NCI-H2029 (cell line): ENCODE results near the gene EGLN3.
"Not testable (repeated sequence)": the region's sequence is repeated elsewhere in the genome, so short reads cannot be mapped to it uniquely, and the experiment has no call there.

Source experiments
- DNase-seq: peaks from one replicate; lab custom pipeline; 2025; lab: John Stamatoyannopoulos, UW

EGLN3 gene

DNA sequence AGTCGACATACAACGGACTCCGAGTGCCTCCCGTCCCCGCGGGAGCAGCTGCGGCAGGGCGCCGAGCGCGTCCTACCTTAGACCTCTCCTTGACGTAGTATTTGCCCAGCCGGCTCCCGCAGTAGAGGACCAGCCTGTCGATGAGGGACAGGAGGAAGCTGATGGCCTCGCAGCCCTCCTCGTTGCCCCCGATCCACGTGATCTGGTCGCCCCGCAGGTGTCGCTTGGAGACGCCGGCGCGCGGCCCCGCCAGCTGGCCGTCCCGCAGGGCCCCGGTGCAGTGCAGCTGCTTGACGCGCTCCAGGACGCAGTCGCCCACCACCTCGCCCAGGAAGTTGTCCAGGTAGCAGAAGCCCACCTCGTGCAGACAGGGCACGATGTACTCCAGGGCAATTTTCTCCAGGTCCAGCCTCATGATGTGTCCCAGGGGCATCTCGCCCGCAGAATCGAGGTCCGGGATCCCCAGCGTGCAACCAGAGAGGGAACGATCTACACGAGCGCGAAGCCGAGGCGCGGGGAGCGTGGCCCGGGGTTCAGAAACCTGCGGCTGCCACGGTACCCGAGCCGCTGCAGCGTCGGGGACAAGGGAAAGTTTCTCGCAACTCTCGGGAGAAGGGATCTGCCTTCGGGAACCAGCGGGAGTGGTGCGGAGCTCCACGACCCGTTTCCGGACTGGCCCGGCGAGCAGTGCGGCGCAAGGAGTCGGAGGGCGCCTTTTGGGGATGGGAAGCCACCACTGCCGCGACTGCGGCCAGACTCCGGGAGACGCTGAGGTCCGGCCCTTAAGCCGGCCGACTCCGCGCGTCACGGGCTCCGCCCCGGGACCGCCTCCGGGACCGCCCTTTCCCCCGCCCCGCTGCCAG lies at the start of gene EGLN3:
EGLN3 (minus strand) TSS at position 755 of the 863 bp plus-strand sequence; CDS start at position 433, 322 bp downstream.
- peak; percentile 100 for DNase-seq

GRCh38 chr14:34000396-34000795 lies 49.5 kb upstream of the EGLN3 start:
- no peak for DNase-seq

DNA sequence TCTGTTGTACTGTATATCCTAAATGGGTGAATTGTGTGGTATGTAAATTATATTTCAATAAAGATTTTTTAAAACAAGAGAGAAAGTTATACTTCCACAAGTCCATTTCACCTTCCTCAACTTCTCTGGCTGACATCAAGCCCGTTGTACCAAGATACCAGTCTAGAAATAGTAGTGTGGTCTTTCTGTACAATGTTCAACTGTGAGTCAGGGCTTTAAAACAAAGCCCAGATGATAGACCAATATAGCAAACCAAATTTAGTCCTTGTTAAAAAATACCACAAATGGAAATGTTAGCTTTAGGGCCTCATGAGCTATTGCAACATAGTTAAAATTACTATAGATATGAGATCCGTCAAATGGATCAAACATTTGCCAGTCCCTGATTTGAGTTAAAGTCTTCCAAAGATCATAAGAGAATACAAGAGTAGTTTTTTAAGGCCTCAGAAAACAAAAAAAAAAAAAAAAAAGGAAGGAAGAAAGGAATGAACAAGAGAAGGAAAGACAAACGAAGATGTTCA lies 49.0 kb upstream of the EGLN3 start:
- no peak for DNase-seq

GRCh38 chr14:33997611-33998010 lies 46.7 kb upstream of the EGLN3 start:
- DNase-seq: no peak

DNA sequence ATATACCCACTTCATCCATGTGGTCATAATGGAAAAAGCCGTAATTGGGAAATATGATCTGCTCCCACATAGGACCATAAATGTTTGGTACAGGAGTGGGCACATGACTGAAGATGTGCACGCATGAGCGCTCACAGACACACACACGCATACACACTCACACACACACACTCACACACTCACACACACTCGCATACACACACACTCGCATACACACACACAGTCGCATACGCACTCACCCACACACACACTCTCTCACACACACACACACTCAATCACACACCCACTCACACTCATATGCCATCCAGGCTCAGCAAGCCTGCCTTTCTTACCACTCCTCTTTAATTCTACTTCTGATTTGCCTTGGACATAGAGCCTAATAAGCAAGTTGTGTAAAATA lies 45.6 kb upstream of the EGLN3 start:
- DNase-seq: peak; percentile 100

- DNase-seq: no peak
Observed at GRCh38 chr14:33993246-33993645, 42.4 kb upstream of the EGLN3 start.

DNA sequence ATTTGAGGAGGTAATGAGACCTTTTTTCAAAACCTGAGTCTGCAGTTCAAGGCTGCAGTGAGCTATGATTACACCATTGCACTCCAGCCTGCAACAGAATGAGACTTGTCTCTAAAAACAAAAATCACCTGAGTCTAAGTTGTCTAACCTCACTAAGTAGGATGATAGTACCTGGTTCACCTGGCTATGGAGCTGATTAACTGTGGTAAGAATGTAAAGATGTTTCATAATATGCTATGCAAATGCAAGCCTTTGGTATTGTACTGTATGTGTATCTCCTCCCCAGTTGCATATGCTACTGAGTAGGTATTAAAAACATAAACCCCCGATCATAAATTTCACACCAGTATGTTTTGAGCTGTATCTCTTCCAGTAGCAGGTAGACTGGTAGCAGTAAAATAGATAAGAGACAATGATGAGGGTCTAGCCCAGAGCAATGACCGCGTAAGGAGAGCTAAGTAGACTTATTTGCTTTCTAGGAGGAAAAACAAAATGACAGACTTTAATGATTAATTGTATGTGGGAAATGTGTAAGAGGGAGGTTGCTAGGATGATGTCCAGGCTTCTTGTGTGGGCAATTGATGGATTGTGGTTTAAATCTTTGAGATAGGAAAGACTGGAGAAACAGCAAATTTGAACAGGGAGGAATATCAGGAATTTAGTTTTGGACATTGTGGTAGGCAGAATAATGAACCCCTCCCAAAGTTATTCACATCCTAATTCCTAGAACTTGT lies 41.6 kb upstream of the EGLN3 start:
- DNase-seq: no peak

DNA sequence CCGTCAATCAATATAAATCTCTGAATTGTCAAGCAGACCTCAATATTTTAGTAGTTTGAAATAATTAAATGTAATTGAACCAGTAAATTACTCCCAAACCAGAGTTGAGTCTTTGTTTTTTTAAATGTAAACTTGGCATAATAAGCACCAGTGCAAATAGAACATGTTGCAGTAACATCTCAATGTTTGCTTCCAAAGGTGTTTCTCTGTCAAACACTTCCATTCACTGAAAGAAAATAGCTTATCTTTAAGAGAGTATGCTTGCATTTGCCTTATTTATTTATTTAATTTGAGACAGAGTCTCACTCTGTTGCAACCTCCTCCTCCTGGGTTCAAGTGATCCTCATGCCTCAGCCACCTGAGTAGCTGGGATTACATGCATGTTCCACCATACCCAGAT lies 39.9 kb upstream of the EGLN3 start:
- DNase-seq: no peak

DNA sequence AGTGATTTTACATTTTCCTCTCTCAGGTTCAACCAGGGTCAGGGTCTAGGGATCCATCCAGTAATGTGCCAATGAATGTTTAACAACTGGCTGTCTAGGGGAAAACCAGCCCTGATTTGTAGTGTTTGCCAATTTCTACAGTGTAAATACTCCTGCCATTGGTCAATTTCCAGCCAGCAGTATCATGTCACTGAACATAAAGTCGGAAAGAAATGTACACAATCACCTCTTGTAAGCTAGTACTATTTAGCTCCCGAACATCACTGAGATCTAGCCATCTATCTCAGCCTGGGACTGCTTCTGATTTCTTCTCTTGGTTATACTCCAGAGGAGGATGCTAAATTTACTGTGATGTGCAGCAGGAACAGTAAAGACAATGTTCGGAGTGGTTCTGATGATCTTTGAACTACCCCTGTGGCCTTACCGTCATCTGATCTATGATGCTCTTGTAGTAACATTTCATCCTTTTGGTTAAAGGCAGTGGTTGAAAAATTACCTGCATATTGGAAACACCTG lies 36.7 kb upstream of the EGLN3 start:
- peak; percentile 91 for DNase-seq

GRCh38 chr14:33986804-33987203 lies 35.9 kb upstream of the EGLN3 start:
- DNase-seq: no peak

- DNase-seq: no peak
Observed at GRCh38 chr14:33985242-33985641, 34.4 kb upstream of the EGLN3 start.

DNA sequence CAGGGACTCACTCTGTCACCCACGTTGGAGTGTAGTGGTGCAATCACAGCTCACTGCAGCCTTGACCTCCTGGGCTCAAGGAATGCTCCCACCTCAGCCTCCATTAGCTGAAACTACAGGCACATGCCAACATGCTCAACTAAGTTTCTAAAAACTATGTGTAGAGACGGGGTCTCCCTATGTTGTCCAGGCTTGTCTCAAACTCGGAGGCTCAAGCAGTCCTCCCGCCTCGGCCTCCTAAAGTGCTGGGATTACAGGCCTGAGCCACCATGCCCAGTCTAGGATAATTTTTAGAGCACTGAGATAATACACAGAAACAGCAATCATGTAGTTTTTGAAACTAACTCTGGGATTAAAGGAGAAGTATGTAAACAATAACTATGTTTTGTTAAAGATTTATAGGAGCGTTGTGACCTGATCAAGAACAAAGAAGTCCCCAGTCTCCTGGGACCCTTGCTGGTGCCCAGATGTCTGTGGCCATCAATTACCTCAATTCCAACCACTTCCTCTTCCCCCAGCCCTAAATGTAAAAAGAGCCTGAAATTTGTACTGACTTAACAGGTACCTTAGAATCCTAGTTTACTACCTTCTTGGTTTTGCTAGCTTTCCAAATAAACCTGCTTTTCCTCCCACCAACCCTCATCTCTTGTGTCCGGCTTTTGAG lies 28.9 kb upstream of the EGLN3 start:
- no peak for DNase-seq

- DNase-seq: no peak
Observed at GRCh38 chr14:33978892-33979612, 28.2 kb upstream of the EGLN3 start.

- DNase-seq: no peak
Observed at GRCh38 chr14:33972583-33973081, 21.8 kb upstream of the EGLN3 start.

DNA sequence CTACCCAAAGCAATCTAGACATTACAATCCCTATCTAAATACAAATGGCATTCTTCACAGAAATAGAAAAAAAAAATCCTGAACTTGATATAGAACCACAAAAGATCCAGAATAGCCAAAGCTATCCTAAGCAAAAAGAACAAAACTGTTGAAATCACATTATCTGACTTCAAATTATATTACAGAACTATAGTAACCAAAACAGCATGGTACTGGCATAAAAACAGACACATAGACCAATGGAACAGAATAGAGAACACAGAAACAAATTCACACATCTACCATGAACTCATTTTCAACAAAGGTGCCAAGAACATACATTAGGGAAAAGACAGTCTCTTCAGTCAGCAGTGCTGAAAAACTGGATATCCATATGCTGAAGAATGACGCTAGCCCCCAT lies 19.0 kb upstream of the EGLN3 start:
- DNase-seq: not testable (repeated sequence)

DNA sequence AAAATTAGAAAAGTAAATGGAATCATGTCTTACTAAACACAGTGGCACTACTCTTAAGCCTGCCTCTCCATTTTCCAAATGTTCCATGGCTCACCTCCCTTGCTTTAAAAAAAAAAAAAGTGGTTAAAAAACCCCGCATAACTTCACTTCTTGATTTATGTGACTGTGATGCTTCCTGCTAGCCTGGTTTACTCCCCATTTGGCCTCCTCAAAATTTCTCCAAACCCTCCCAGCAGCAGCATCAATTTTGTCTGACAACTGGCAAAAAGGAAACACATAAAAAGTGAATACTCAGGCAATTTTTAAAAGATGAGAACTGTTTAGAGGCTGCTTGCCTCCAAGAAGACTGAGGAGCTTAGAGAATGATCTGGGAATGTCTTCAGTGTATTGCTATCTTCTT lies 17.8 kb upstream of the EGLN3 start:
- no peak for DNase-seq

GRCh38 chr14:33967138-33967537 lies 16.3 kb upstream of the EGLN3 start:
- DNase-seq: no peak

DNA sequence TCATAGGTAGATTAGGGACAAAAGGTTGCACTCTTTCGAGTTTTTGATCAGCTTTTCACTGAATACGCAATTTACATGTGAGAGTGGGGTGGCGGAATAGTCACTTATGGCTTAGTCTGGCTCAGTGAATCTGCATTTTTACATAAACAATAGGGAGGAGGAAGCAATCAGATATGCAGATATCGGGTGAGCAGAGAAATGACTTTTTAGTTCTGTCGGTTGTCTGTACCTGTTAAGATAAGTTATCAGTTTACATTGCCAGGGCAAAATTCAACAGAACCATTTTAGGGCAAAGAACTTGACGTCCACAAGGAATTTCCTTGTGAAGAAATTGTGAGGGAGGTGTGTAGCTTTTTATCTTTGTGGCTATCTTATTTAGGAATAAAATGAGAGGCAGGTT lies 15.4 kb upstream of the EGLN3 start:
- no peak for DNase-seq

DNA sequence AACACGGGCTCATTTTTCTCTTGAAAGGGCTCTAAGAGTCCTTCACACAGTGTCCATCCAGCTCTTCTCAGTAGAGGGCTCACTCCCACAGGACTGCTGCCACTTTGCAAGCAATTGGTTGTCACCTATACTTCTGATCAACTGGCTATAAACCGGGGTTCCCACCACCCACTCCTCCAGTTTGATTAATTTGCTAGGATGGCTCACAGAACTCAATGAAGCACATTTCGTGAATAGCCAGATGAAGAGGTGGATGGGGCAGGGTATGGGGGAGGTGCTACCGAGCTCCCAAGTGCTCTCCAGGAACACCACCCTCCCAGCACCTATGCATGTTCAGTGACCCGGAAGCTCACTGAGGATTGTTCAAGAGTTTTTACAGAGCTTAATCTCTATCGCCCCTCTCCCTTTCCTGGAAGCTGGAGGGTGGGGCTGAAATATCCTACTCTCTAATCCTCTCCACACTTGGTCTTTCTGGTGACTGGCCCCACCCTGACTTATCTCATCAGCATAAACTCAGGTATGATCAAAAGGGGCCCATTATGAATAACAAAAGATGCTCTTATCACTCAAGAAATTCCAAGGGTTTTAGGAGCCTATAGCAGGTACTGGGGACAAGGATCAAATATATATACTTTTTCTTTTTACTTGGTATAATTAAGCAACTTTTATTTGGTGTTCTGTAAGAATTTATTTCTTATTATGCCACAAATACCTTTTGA lies 13.9 kb upstream of the EGLN3 start:
- no peak for DNase-seq

DNA sequence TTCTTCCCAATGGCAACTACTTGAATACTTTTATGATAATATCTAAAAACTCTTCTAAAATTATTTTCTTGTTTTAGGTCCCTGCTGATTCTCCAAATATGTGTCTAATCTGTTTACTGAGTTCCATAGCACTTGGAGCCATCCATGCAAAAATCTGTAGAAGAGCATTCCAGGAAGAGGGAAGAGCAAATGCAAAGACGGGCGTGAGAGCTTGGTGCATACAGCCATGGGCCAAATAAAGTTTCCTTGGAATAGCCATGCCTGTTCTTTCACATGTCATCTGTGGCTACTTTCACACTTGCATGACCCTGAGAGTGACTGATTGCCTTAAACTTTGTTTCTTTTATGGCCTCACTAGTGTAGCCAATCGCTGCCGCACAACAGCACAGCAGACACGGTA lies 13.0 kb upstream of the EGLN3 start:
- DNase-seq: no peak

DNA sequence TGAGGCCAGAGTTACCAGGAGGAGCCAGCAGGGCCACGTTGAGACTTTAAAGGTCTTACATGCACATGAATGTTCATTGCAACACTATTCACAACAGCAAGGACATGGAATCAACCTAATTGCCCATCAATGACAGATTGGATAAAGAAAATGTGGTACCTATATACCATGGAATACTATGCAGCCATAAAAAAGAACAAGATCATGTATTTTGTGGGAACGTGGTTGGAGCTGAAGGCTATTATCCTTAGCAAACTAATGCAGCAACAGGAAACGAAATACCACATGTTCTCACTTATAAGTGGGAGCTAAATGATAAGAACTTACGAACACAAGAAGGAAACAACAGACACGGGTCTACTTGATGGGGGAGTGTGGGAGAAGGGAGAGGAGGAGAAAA lies 11.6 kb upstream of the EGLN3 start:
- DNase-seq: not testable (repeated sequence)
